ENCODE data around the gene SLC35G2. TPM values are rescaled to one million over a fixed set of nuclear protein-coding genes. Genes with fewer than 3 reads are reported as not detected.
A peak's percentile ranks its signal among the peaks of the same experiment; 100 is the strongest.
"Not testable (repeated sequence)": the region's sequence is repeated elsewhere in the genome, so short reads cannot be mapped to it uniquely, and the experiment has no call there.

Gene SLC35G2
- total RNA-seq, 1 donor from 2014 or later, result 17.3 TPM

DNA sequence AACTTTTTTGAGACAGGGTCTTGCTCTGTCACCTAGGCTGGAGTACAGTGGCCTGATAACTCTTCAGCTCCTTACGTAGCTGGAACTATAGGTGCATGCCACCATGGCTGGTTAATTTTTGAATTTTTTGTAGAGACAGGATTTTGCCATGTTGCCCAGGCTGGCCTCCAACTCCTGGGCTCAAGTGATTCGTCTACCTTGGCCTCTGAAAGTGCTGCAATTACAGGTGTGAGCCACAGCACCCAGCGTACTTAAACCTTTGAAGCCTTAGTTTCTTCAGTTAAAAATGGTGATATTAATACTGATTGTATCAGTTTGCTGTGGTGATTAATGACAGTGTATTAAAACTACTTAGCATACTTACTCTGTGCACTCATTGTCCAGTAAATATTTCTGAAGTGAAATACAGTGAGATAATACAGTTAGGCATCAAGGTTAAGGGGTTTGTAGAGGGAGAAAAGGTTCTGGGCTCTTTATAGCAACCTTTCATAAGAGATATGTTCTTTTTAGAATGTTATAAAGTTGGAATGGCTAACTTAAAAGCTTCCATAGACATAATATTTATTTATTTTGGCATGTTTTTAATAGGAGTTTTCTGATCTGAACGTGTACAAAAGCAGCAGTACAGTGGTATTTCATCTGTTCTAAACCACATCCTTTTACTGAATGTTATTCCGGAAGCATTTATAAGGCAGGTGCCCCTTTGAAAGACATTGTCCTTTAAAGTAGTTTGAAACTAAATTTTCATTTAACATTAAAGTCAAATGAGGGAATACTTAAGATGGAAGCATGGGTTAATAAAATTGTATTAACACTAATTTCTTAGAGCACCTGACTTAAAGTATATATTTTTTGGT, 66.7 kb downstream of the SLC35G2 start:
- DNase-seq (ENCODE audit: low read depth in 2 of 2), result no peak

DNA sequence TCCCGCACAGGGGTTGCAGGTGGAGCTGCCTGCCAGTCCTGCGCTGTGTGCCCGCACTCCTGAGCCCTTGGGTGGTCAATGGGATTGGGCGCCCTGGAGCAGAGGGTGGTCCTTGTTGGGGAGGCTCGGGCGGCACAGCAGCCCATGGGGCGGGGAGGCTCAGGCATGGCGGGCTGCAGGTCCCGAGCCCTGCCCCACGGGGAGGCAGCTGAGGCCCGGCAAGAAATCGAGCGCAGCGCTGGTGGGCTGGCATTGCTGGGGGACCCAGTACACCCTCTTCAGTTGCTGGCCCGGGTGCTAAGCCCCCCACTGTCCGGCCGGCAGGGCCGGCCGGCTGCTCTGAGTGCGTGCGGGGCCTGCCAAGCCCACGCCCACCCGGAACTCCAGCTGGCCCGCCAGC, 71.0 kb downstream of the SLC35G2 start:
- no peak for DNase-seq (ENCODE audit: low read depth in 2 of 2)

DNA sequence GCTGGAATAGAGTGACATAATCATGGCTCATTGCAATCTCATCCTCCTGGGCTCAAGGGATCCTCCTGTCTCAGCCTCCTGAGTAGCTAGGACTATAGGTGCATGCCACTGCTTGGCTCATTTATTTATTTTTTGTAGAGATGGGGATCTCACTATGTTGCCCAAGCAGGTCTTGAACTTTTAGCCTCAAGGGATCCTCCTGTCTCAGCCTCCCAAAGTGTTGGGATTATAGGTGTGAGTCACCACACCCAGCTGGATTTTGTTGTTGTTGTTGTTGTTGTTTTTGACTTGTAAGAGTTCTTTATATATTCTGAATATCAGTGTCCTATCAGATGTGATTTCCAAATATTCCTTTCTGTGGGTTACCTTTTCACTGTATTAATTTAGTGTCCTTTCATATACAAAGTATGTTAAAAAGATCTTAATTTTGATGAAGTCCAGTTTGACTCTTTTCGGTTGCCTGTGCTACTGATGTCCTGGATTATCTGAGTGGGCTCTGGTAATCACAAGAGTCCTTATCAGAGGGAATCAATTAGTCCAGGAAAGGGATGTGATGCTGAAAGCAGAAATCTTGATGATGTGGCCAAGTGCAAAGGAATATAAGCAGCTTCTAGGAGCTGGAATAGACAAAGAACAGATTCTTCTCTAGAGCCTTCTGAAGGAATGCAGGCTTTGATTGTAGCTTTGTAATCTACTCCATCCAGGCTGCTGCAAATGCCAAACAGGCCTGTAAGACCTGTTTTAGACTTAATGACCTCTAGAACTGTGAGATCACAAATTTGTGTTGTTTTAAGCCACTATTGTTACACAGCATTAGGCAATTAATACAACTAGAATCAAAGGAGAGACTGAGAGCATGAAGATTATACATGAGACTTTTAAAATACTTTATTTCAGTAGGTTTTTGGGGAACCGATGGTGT, 73.3 kb downstream of the SLC35G2 start:
- peak in 1 of 2 donors; percentile 16 for DNase-seq (ENCODE audit: low read depth in 2 of 2)

DNA sequence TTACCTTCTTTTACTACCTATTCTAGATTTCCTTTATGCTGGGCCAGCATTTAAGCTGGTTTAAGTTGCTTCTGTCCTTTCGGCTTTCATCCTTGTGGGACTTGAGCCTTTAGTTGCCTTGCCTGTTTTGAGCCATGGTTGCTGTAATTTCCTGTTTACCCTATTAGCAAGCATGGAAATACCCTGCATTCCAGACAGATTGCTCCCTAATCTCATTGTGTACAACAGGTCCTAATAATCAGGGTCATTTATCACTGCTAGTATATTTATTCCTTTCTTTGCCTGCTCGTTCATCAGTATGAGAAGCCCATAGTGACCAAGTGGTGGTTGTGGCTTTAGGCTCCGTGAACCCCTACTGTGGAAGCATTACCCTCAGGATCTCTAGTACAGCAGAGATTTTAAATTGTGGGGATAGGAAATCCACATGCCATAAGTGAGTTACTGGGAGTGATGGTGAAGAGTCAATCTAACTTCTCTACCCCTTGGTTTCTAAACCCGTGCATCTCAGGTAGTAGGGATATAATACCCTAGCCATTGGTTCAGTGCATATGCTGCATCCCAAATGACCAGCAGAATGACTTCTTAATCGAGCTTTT, 75.0 kb downstream of the SLC35G2 start:
- peak; percentile 53 to 87 for DNase-seq (ENCODE audit: low read depth in 2 of 2)

DNA sequence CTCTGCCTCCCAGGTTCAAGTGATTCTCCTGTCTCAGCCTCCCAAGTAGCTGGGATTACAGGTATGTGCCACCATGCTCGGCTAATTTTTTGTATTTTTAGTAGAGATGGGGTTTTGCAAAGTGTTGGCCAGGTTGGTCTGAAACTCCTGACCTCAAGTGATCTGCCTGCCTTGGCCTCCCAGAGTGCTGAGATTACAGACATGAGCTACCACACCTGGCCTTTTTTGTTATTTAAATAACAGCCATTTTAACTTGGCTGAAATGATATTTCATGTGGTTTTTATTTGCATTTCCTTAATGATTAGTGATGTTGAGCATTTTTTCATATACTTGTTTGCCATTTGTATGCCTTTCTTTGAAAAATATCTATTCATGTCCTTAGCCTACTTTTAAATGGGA, 78.2 kb downstream of the SLC35G2 start:
- DNase-seq (ENCODE audit: low read depth in 2 of 2), result not testable (repeated sequence)

DNA sequence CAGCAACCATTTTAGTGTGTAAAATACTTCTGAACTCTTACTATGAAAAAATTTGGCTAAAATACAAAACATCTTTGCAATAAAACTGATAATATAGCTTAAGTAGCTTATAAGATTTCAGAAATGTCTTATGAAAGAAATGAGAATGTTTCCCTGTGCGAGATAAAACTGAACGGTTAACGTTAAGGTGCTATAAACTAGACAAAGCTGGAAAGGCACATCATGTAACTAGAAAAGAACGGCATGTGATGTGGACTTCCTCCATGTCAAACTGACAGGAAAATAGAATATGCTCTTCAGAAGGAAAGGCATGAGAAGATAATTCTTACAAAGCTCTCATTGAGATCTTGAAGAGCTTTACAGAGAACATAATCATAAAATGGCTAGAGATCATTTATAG, 79.6 kb downstream of the SLC35G2 start:
- DNase-seq (ENCODE audit: low read depth in 2 of 2), result no peak

DNA sequence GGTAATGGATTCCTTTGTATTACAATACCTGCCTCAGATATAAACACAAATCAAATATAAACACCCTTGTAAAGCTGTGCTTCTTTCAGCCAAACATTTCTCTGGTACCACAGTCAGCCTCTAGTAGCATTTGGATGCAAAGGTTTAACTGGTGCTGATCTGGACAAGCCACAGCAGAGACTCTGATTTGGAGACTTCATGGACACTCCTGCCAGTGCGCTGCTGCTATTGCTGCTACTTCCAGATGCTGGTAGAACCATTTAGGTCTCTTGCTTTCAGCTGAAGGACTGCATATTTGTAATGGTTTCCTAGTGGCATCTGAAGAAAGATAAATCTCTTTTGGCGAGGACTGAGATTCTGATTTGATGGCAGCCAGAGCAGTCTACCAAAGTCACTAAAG, 80.0 kb downstream of the SLC35G2 start:
- DNase-seq (ENCODE audit: low read depth in 2 of 2), result no peak

DNA sequence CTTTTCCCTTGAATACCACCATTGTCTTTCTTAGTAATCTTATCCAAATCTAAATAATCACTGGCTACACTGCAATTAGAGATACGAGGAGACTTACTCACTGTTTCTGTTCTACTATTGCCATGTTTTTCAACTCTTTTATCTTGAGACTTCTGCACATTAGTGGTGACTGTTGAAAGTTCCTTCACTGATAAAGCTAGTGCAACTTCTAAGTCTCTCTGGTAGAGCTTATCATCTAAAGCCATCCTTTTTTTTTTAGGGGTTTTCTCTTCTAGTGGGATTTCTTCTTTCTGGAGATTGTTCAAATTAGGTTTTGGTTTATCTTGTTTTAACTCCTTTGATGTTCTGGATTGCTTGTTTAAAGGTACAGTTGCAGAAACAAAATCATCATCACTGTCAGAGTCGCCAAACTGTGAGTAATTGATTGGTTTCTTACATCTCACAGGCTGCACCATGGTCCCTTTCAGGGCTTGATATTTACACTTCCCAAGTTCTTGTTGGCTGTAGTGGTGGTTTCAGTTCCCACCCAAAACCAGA, 80.8 kb downstream of the SLC35G2 start:
- DNase-seq (ENCODE audit: low read depth in 2 of 2), result no peak

DNA sequence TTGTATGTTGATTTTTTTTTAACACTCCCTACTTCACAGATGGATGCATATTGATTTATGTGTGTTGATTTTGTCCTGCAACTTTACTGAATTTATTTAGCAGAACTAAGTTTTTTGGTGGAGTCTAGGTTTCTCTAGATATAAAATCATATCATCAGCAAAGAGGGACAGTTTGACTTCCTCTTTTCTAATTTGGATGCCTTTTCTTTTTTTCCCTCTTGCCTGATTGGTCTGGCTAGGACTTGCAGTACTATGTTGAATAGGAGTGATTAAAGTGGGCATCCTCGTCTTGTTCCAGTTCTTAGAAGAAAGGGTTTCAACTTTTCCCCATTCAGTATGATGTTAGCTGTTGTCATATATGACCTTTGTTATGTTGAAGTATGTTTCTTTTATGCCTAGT, 81.8 kb downstream of the SLC35G2 start:
- DNase-seq (ENCODE audit: low read depth in 2 of 2), result not testable (repeated sequence)

DNA sequence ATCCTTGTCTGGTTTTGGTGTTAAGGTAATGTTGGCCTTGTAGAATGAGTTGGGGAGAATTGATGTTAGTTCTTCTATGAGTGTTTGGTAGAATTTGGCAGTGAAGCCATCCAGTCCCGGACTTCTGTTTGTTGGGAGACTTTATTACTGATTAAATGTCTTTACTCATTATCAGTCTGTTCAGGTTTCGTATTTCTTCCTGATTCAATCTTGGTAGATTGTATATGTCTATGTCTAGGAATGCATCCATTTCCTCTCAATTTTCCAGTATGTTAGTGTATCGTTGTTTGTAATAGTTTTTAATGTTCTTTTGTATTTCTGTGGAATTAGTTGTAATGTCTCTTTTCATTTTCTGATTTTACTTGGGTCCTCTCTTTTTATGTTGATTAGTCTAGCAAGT, 82.5 kb downstream of the SLC35G2 start:
- peak in 1 of 2 donors; percentile 55 for DNase-seq (ENCODE audit: low read depth in 2 of 2)

DNA sequence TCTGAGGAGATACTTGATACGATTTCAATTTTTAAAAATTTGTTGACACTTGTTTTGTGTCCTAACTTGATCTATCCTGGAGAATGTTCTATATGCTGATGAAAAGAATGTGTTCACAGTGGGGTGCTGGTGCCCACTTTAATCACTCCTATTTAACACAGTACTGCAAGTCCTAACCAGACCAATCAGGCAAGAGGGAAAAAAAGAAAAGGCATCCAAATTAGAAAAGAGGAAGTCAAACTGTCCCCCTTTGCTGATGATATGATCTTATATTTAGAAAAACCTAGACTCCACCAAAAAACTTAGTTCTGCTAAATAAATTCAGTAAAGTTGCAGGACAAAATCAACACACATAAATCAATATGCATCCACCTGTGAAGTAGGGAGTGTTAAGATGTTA, 83.6 kb downstream of the SLC35G2 start:
- not testable (repeated sequence) for DNase-seq (ENCODE audit: low read depth in 2 of 2)

DNA sequence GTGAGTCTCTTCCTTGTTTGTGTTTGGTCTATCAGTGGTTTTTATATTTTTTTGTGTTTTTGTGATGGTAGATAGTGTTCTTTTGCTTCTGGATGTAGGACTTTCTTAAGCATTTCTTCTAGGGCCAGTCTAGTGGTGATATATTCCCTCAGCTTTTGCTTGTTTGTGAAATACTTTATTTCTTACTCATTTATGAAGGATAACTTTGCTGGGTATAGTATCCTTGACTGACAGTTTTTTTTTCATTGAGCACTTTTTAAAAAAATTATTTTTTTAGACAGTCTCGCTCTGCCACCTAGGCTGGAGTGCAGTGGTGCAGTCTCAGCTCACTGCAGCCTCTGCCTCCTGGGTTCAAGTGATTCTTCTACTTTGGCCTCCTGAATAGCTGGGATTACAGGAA, 85.0 kb downstream of the SLC35G2 start:
- no peak for DNase-seq (ENCODE audit: low read depth in 2 of 2)

DNA sequence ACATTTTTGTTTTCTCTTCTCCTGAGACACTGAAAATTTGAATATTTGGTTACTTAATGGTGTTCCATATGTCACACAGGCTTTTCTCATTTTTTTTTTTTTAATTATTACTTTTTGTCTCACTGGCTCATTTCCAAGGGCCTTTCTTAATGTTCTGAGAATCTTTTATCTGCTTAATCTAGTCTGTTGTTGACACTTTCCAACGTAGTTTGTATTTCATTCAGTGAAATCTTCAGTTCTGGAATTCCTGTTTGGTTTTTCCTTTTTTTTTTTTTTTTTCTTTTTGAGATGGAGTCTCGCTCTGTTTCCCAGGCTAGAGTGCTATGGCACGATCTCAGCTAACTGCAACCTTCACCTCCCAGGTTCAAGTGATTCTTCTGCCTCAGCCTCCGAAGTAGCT, 85.8 kb downstream of the SLC35G2 start:
- no peak for DNase-seq (ENCODE audit: low read depth in 2 of 2)

Other genes starting within 250 kb of the SLC35G2 start
- gene STAG1, start 66.7 kb upstream of the SLC35G2 start, total RNA-seq, result 22.3 and 24.3 TPM in 2 replicates
- gene NCK1, start 43.1 kb downstream of the SLC35G2 start, total RNA-seq, result 56.0 and 84.5 TPM in 2 replicates
- 0.51 and 0.63 TPM in 2 replicates for gene IL20RB, start 138.9 kb downstream of the SLC35G2 start, total RNA-seq

Data from dermis microvascular lymphatic vessel endothelial cell (primary cell).